Neural crest cell (in vitro differentiated cells): ENCODE data around the gene NR2E1. TPM values are rescaled to one million over a fixed set of nuclear protein-coding genes. Genes with fewer than 3 reads are reported as not detected.

Source experiments
- DNase-seq: peaks from one replicate; pipeline ENCODE4 v3.0.0; 2021; ENCODE audit warnings: low read depth, mixed read lengths, low spot score
- H3K27ac Mint-ChIP-seq: one replicate; pipeline ENCODE4 v1.8.0; 2021; ENCODE audit warnings: mild to moderate bottlenecking, mixed read lengths; ENCODE audit not compliant: unreplicated experiment
- H3K27me3 Mint-ChIP-seq: 2 replicates; pipeline ENCODE4 v1.8.0; 2021; ENCODE audit warnings: low read depth, mild to moderate bottlenecking, mixed read lengths
- H3K36me3 Mint-ChIP-seq: 2 replicates; pipeline ENCODE4 v1.8.0; 2021; ENCODE audit warnings: low read depth, mild to moderate bottlenecking, mixed read lengths
- H3K4me1 Mint-ChIP-seq: 2 replicates; pipeline ENCODE4 v1.8.0; 2021; ENCODE audit warnings: mixed read lengths
- H3K4me3 Mint-ChIP-seq: one replicate; pipeline ENCODE4 v1.8.0; 2021; ENCODE audit warnings: mild to moderate bottlenecking, mixed read lengths
- H3K9me3 Mint-ChIP-seq: 2 replicates; pipeline ENCODE4 v1.8.0; 2021; ENCODE audit warnings: mixed read lengths
- CTCF ChIP-seq: fragments of 200-600 bp; sonication (generic); conservative IDR thresholded peaks from 2 replicates; pipeline ENCODE4 v1.5.0; 2021; ENCODE audit warnings: antibody characterized with exemption, mild to moderate bottlenecking
- total RNA-seq: library from RNA; stranded (reverse); gene quantifications from 2 replicates; pipeline ENCODE4 v1.2.1, GENCODE V29; 2021

The NR2E1 gene
- total RNA-seq, 1 donor from 2014 or later: not detected

GRCh38 chr6:108156180-108156937, 9.5 kb upstream of the NR2E1 start:
- no peak for TF ChIP-seq CTCF
- H3K4me1 Mint-ChIP-seq: peaks cover 15% of the 10 kb centered on the region
- no peak for DNase-seq
- peak overlapping the region; percentile 63 for H3K4me3 Mint-ChIP-seq
- H3K27me3 Mint-ChIP-seq: peaks cover 93% of the 10 kb centered on the region
- no peak overlapping the region for H3K27ac Mint-ChIP-seq
- H3K36me3 Mint-ChIP-seq: no peaks in the 10 kb centered on the region
- no peaks in the 10 kb centered on the region for H3K9me3 Mint-ChIP-seq

GRCh38 chr6:108156938-108157233, 8.9 kb upstream of the NR2E1 start:
- DNase-seq: no peak
- no peak overlapping the region for H3K27ac Mint-ChIP-seq
- TF ChIP-seq CTCF: no peak
- no peaks in the 10 kb centered on the region for H3K9me3 Mint-ChIP-seq
- H3K4me1 Mint-ChIP-seq: peaks cover 15% of the 10 kb centered on the region
- peak overlapping the region; percentile 63 for H3K4me3 Mint-ChIP-seq
- H3K27me3 Mint-ChIP-seq: peaks cover 95% of the 10 kb centered on the region
- no peaks in the 10 kb centered on the region for H3K36me3 Mint-ChIP-seq

GRCh38 chr6:108157234-108157980, 8.4 kb upstream of the NR2E1 start:
- TF ChIP-seq CTCF: no peak
- no peaks in the 10 kb centered on the region for H3K9me3 Mint-ChIP-seq
- DNase-seq: no peak
- H3K27me3 Mint-ChIP-seq: peaks cover 96% of the 10 kb centered on the region
- H3K4me3 Mint-ChIP-seq: peak overlapping the region; percentile 63
- H3K36me3 Mint-ChIP-seq: no peaks in the 10 kb centered on the region
- H3K4me1 Mint-ChIP-seq: peaks cover 15% of the 10 kb centered on the region
- no peak overlapping the region for H3K27ac Mint-ChIP-seq

GRCh38 chr6:108157981-108158525, 7.8 kb upstream of the NR2E1 start:
- Mint-ChIP-seq H3K36me3 (no peaks in the 10 kb centered on the region), H3K4me1 (peaks cover 15% of the 10 kb centered on the region), H3K9me3 (no peaks in the 10 kb centered on the region), H3K27ac (no peak overlapping the region), H3K4me3 (peak overlapping the region; percentile 58), H3K27me3 (peaks cover 96% of the 10 kb centered on the region)
- TF ChIP-seq CTCF: no peak
- no peak for DNase-seq

- H3K27ac Mint-ChIP-seq: no peak overlapping the region
These were observed 5.8 kb upstream of the NR2E1 start for GRCh38 chr6:108159981-108160380.

More at GRCh38 chr6:108159981-108160380, 5.8 kb upstream of the NR2E1 start:
- H3K4me3 Mint-ChIP-seq: no peak overlapping the region
- DNase-seq: no peak
- no peak for TF ChIP-seq CTCF
- H3K27me3 Mint-ChIP-seq: peaks cover 96% of the 10 kb centered on the region
- no peaks in the 10 kb centered on the region for H3K9me3 Mint-ChIP-seq
- H3K4me1 Mint-ChIP-seq: peaks cover 21% of the 10 kb centered on the region
- H3K36me3 Mint-ChIP-seq: no peaks in the 10 kb centered on the region
